WI38 (cell line): ENCODE results near the gene RECK.

Experiments
- H3K4me3 ChIP-seq: 2 replicates; pipeline ENCODE4 v1.5.1; 2011; ENCODE audit warnings: low read depth, mild to moderate bottlenecking, control low read depth, low read length
- CTCF ChIP-seq: IDR thresholded peaks from 2 replicates; pipeline ENCODE4 v1.5.1; 2012; ENCODE audit warnings: low read depth, mild to moderate bottlenecking, control low read depth, low read length

The RECK gene

GRCh38 chr9:36029765-36030528 lies 6.8 kb upstream of the RECK start:
- no peak for TF ChIP-seq CTCF
- H3K4me3 ChIP-seq: no peak overlapping the region; the same call in 1 of the 2 replicates

- no peak for TF ChIP-seq CTCF
- H3K4me3 ChIP-seq: no peak overlapping the region
These were observed 5.8 kb upstream of the RECK start for GRCh38 chr9:36030871-36031270.

GRCh38 chr9:36031774-36032555 lies 4.7 kb upstream of the RECK start:
- H3K4me3 ChIP-seq: no peak overlapping the region
- no peak for TF ChIP-seq CTCF

GRCh38 chr9:36033788-36034187 lies 2.9 kb upstream of the RECK start:
- no peak for TF ChIP-seq CTCF
- no peak overlapping the region for H3K4me3 ChIP-seq

- no peak overlapping the region for H3K4me3 ChIP-seq
- no peak for TF ChIP-seq CTCF
These were observed 2.5 kb upstream of the RECK start for GRCh38 chr9:36034234-36034633.

GRCh38 chr9:36035006-36035405 lies 1.7 kb upstream of the RECK start:
- TF ChIP-seq CTCF: no peak
- H3K4me3 ChIP-seq: no peak overlapping the region

- TF ChIP-seq CTCF: no peak
- H3K4me3 ChIP-seq: peak overlapping the region; percentile 82
These were observed 397 bp upstream of the RECK start for GRCh38 chr9:36036253-36036779.
